HEK293 (cell line): ENCODE data around the gene S100G.

Experiments used
- CTCF ChIA-PET: fragments of 350-600 bp; formaldehyde crosslinking; extraction: SDS; loops from one replicate; lab custom pipeline; 2021; ENCODE audit warnings: antibody characterized with exemption; lab: Yijun Ruan, JAX
- POLR2A ChIA-PET: fragments of 300-600 bp; formaldehyde crosslinking; extraction: SDS; loops from one replicate; lab custom pipeline; 2020; ENCODE audit warnings: antibody characterized with exemption, inconsistent platforms; lab: Yijun Ruan, JAX
- H3K27ac ChIP-seq: fragments of 200-500 bp; sonication (Bioruptor generic); 2 replicates; pipeline ENCODE4 v1.5.1; 2014; ENCODE audit warnings: low read depth, low read length, control low read depth, inconsistent platforms; ENCODE audit errors: extremely low read depth
- H3K36me3 ChIP-seq, 2 experiments: fragments of 200-500 bp in 1 of 2; sonication (Bioruptor generic) in 1 of 2; 1 replicate in 1 of 2; 2 replicates in 1 of 2; pipeline ENCODE4 v1.5.1; 2014 to 2017; ENCODE audit warnings: inconsistent platforms in 2 of 2, low read length in 2 of 2; ENCODE audit not compliant: control insufficient read depth in 2 of 2, insufficient read depth in 1 of 2
- H3K4me1 ChIP-seq: fragments of 200-500 bp; sonication (Bioruptor generic); 2 replicates; pipeline ENCODE4 v1.5.1; 2014; ENCODE audit warnings: mild to moderate bottlenecking, low read length, inconsistent platforms; ENCODE audit not compliant: control insufficient read depth, insufficient read depth
- H3K4me3 ChIP-seq: 2 replicates; pipeline ENCODE4 v1.5.1; 2011; ENCODE audit warnings: low read depth, mild to moderate bottlenecking, control low read depth, low read length, moderate library complexity
- H3K9me3 ChIP-seq: fragments of 200-500 bp; sonication (Bioruptor generic); 2 replicates; pipeline ENCODE4 v1.5.1; 2014; ENCODE audit warnings: low read depth, low read length, inconsistent platforms; ENCODE audit not compliant: control insufficient read depth, insufficient read depth
- HOXA7 ChIP-seq: sonication (generic); formaldehyde crosslinking; IDR thresholded peaks from 2 replicates; pipeline ENCODE4 v1.8.1; 2022; ENCODE audit warnings: missing genetic modification reagents, borderline replicate concordance
- IKZF3 ChIP-seq: fragments of 450-650 bp; IDR thresholded peaks from 2 replicates; pipeline ENCODE4 v1.5.0; 2018; ENCODE audit warnings: missing biosample characterization, mild to moderate bottlenecking, missing genetic modification characterization, moderate library complexity
- SALL2 ChIP-seq: fragments of 450-650 bp; formaldehyde crosslinking; IDR thresholded peaks from 2 replicates; pipeline ENCODE4 v1.5.0; 2017; ENCODE audit warnings: missing biosample characterization, mild to moderate bottlenecking, missing genetic modification characterization, borderline replicate concordance
- WT1 ChIP-seq: fragments of 450-650 bp; formaldehyde crosslinking; IDR thresholded peaks from 2 replicates; pipeline ENCODE4 v1.5.1; 2016; ENCODE audit warnings: missing biosample characterization, missing genetic modification characterization
- ZBTB48 ChIP-seq: fragments of 450-650 bp; formaldehyde crosslinking; IDR thresholded peaks from 2 replicates; pipeline ENCODE4 v1.5.1; 2016; ENCODE audit warnings: missing biosample characterization, missing genetic modification characterization
- ZFHX2 ChIP-seq: fragments of 450-650 bp; formaldehyde crosslinking; conservative IDR thresholded peaks from 2 replicates; pipeline ENCODE4 v1.5.1; 2016; ENCODE audit warnings: missing biosample characterization, missing genetic modification characterization
- ZFP3 ChIP-seq: fragments of 450-650 bp; formaldehyde crosslinking; IDR thresholded peaks from 2 replicates; pipeline ENCODE4 v1.5.1; 2016; ENCODE audit warnings: low read depth, missing biosample characterization, missing genetic modification characterization
- ZFP69B ChIP-seq: fragments of 450-650 bp; formaldehyde crosslinking; IDR thresholded peaks from 2 replicates; pipeline ENCODE4 v1.5.1; 2016; ENCODE audit warnings: missing biosample characterization, missing genetic modification characterization
- ZNF112 ChIP-seq: fragments of 450-650 bp; formaldehyde crosslinking; IDR thresholded peaks from 2 replicates; pipeline ENCODE4 v1.5.0; 2017; ENCODE audit warnings: missing biosample characterization, missing genetic modification characterization
- ZNF140 ChIP-seq: fragments of 450-650 bp; formaldehyde crosslinking; IDR thresholded peaks from 2 replicates; pipeline ENCODE4 v1.5.1; 2016; ENCODE audit warnings: missing biosample characterization, missing genetic modification characterization
- ZNF24 ChIP-seq: fragments of 450-650 bp; formaldehyde crosslinking; IDR thresholded peaks from 2 replicates; pipeline ENCODE4 v1.5.1; 2016; ENCODE audit warnings: missing biosample characterization, missing genetic modification characterization
- ZNF350 ChIP-seq: fragments of 450-650 bp; formaldehyde crosslinking; IDR thresholded peaks from 2 replicates; pipeline ENCODE4 v1.5.0; 2017; ENCODE audit warnings: missing biosample characterization, mild to moderate bottlenecking, missing genetic modification characterization
- ZNF354C ChIP-seq: fragments of 450-650 bp; formaldehyde crosslinking; IDR thresholded peaks from 2 replicates; pipeline ENCODE4 v1.5.1; 2016; ENCODE audit warnings: missing biosample characterization, missing genetic modification characterization, low read depth, borderline replicate concordance
- ZNF366 ChIP-seq: fragments of 450-650 bp; formaldehyde crosslinking; conservative IDR thresholded peaks from 2 replicates; pipeline ENCODE4 v1.5.1; 2016; ENCODE audit warnings: missing biosample characterization, missing genetic modification characterization
- ZNF37A ChIP-seq: fragments of 450-650 bp; IDR thresholded peaks from 2 replicates; pipeline ENCODE4 v1.5.1; 2018; ENCODE audit warnings: missing biosample characterization, missing genetic modification characterization
- ZNF404 ChIP-seq: fragments of 450-650 bp; formaldehyde crosslinking; IDR thresholded peaks from 2 replicates; pipeline ENCODE4 v1.5.1; 2017; ENCODE audit warnings: missing biosample characterization, missing genetic modification characterization
- ZNF501 ChIP-seq: fragments of 450-650 bp; formaldehyde crosslinking; IDR thresholded peaks from 2 replicates; pipeline ENCODE4 v1.5.1; 2016; ENCODE audit warnings: missing biosample characterization, missing genetic modification characterization
- ZNF558 ChIP-seq: fragments of 450-650 bp; formaldehyde crosslinking; IDR thresholded peaks from 2 replicates; pipeline ENCODE4 v1.5.1; 2016; ENCODE audit warnings: missing biosample characterization, missing genetic modification characterization
- ZNF585B ChIP-seq: fragments of 450-650 bp; formaldehyde crosslinking; IDR thresholded peaks from 2 replicates; pipeline ENCODE4 v1.5.1; 2016; ENCODE audit warnings: missing biosample characterization, missing genetic modification characterization
- ZNF623 ChIP-seq: fragments of 450-650 bp; formaldehyde crosslinking; IDR thresholded peaks from 2 replicates; pipeline ENCODE4 v1.5.1; 2016; ENCODE audit warnings: missing biosample characterization, missing genetic modification characterization
- ZNF670 ChIP-seq: fragments of 450-650 bp; formaldehyde crosslinking; IDR thresholded peaks from 2 replicates; pipeline ENCODE4 v1.5.1; 2016; ENCODE audit warnings: missing biosample characterization, missing genetic modification characterization, low read depth
- ZNF768 ChIP-seq: fragments of 450-650 bp; formaldehyde crosslinking; IDR thresholded peaks from 2 replicates; pipeline ENCODE4 v1.5.1; 2018; ENCODE audit warnings: missing biosample characterization, mild to moderate bottlenecking, missing genetic modification characterization
- ZNF792 ChIP-seq: fragments of 450-650 bp; formaldehyde crosslinking; IDR thresholded peaks from 2 replicates; pipeline ENCODE4 v1.5.1; 2016; ENCODE audit warnings: missing biosample characterization, missing genetic modification characterization
- TF ChIP-seq, protein P1 (sequence below): fragments of 450-650 bp; formaldehyde crosslinking; IDR thresholded peaks from 2 replicates; pipeline ENCODE4 v1.5.1; 2016; ENCODE audit warnings: missing biosample characterization, missing genetic modification characterization
- TF ChIP-seq, protein P2 (sequence below): fragments of 450-650 bp; formaldehyde crosslinking; IDR thresholded peaks from 2 replicates; pipeline ENCODE4 v1.5.1; 2016; ENCODE audit warnings: missing biosample characterization, missing genetic modification characterization, borderline replicate concordance
- TF ChIP-seq, protein P3 (sequence below): fragments of 450-650 bp; formaldehyde crosslinking; IDR thresholded peaks from 2 replicates; pipeline ENCODE4 v1.5.1; 2017; ENCODE audit warnings: missing biosample characterization, missing genetic modification characterization
- TF ChIP-seq, protein P4 (sequence below): fragments of 450-650 bp; formaldehyde crosslinking; IDR thresholded peaks from 2 replicates; pipeline ENCODE4 v1.5.1; 2016; ENCODE audit warnings: missing biosample characterization, missing genetic modification characterization
- TF ChIP-seq, protein P5 (sequence below): fragments of 450-650 bp; formaldehyde crosslinking; IDR thresholded peaks from 2 replicates; pipeline ENCODE4 v1.5.1; 2016; ENCODE audit warnings: missing biosample characterization, missing genetic modification characterization

Gene S100G

DNA sequence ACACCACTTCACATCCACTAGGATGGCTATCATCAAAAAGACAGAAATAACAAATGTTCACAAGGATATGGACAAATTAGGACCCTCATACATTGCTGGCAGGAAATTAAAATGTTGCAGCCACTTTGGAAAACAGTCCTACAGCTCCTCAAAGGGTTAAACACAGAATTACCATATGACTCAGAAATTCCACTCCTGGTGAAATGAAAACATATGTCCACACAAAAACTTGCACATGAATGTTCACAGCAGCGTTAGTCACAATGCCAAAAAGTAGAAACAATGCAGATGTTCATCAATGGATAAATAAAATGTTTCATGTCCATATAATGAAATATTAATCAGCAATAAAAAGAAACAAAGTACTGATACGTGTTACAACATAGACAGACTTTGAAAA, 15.1 kb downstream of the S100G start:
- ChIA-PET POLR2A (no interaction called here), CTCF (no interaction called here)
- Histone ChIP-seq H3K9me3 (no peaks in the 10 kb centered on the region), H3K4me3 (no peak overlapping the region), H3K36me3 (peaks cover 12 to 35% of the 10 kb centered on the region in 2 experiments), H3K4me1 (no peaks in the 10 kb centered on the region), H3K27ac (no peak overlapping the region)
- TF ChIP-seq ZBTB48 (no peak), SALL2 (tag by site-specific recombination) (no peak), ZFP3 (tag by site-specific recombination) (no peak), ZNF350 (tag by site-specific recombination) (no peak), ZNF585B (no peak), HOXA7 (no peak), ZNF24 (tag by site-specific recombination) (no peak), ZNF501 (no peak), ZNF112 (no peak), ZNF404 (no peak), ZNF792 (tag by site-specific recombination) (no peak), ZNF623 (no peak), ZNF558 (tag by site-specific recombination) (no peak), ZNF366 (no peak), WT1 (tag by site-specific recombination) (no peak)
- TF ChIP-seq, protein P1, sequence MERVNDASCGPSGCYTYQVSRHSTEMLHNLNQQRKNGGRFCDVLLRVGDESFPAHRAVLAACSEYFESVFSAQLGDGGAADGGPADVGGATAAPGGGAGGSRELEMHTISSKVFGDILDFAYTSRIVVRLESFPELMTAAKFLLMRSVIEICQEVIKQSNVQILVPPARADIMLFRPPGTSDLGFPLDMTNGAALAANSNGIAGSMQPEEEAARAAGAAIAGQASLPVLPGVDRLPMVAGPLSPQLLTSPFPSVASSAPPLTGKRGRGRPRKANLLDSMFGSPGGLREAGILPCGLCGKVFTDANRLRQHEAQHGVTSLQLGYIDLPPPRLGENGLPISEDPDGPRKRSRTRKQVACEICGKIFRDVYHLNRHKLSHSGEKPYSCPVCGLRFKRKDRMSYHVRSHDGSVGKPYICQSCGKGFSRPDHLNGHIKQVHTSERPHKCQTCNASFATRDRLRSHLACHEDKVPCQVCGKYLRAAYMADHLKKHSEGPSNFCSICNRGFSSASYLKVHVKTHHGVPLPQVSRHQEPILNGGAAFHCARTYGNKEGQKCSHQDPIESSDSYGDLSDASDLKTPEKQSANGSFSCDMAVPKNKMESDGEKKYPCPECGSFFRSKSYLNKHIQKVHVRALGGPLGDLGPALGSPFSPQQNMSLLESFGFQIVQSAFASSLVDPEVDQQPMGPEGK (tag by site-specific recombination), result no peak
- TF ChIP-seq, protein P2, sequence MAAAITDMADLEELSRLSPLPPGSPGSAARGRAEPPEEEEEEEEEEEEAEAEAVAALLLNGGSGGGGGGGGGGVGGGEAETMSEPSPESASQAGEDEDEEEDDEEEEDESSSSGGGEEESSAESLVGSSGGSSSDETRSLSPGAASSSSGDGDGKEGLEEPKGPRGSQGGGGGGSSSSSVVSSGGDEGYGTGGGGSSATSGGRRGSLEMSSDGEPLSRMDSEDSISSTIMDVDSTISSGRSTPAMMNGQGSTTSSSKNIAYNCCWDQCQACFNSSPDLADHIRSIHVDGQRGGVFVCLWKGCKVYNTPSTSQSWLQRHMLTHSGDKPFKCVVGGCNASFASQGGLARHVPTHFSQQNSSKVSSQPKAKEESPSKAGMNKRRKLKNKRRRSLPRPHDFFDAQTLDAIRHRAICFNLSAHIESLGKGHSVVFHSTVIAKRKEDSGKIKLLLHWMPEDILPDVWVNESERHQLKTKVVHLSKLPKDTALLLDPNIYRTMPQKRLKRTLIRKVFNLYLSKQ (tag by site-specific recombination), result no peak

DNA sequence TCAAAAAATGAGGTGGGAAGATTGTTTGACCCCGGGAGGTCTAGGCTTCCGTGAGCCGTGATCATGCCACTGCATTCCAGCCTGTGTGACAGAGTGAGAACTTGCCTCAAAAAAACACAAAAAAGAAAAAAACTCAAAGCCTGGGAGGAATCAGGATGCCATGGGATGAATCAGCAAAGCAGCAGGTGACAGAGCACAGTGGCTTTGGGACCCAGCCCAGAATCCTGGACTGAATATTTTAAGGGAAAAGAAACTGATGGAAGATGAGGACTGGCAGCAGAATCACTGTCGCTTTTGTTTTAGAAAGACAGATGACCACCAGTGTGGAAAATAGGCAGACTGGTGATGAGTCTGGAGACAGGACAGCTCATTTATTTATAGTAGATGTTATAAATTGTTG, 16.6 kb downstream of the S100G start:
- H3K9me3 ChIP-seq, result no peaks in the 10 kb centered on the region
- no peak overlapping the region for H3K4me3 ChIP-seq
- POLR2A ChIA-PET, result no interaction called here
- CTCF ChIA-PET, result no interaction called here
- TF ChIP-seq ZNF768 (tag by site-specific recombination), result no peak
- TF ChIP-seq ZNF670 (tag by site-specific recombination), result no peak
- TF ChIP-seq ZNF37A (tag by site-specific recombination), result no peak
- TF ChIP-seq ZNF354C (tag by site-specific recombination), result no peak
- no peak for TF ChIP-seq IKZF3
- no peak for TF ChIP-seq ZFP69B (tag by site-specific recombination)
- no peak for TF ChIP-seq ZFHX2 (tag by site-specific recombination)
- TF ChIP-seq, protein P3, sequence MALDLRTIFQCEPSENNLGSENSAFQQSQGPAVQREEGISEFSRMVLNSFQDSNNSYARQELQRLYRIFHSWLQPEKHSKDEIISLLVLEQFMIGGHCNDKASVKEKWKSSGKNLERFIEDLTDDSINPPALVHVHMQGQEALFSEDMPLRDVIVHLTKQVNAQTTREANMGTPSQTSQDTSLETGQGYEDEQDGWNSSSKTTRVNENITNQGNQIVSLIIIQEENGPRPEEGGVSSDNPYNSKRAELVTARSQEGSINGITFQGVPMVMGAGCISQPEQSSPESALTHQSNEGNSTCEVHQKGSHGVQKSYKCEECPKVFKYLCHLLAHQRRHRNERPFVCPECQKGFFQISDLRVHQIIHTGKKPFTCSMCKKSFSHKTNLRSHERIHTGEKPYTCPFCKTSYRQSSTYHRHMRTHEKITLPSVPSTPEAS, result no peak
- TF ChIP-seq, protein P4, sequence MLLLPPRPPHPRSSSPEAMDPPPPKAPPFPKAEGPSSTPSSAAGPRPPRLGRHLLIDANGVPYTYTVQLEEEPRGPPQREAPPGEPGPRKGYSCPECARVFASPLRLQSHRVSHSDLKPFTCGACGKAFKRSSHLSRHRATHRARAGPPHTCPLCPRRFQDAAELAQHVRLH, result no peak
- no peak for TF ChIP-seq ZNF140 (tag by site-specific recombination)
- TF ChIP-seq, protein P5, sequence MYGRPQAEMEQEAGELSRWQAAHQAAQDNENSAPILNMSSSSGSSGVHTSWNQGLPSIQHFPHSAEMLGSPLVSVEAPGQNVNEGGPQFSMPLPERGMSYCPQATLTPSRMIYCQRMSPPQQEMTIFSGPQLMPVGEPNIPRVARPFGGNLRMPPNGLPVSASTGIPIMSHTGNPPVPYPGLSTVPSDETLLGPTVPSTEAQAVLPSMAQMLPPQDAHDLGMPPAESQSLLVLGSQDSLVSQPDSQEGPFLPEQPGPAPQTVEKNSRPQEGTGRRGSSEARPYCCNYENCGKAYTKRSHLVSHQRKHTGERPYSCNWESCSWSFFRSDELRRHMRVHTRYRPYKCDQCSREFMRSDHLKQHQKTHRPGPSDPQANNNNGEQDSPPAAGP (tag by site-specific recombination), result no peak
- no peak for TF ChIP-seq WT1 (tag by site-specific recombination)
- peaks cover 12 to 35% of the 10 kb centered on the region in 2 experiments for H3K36me3 ChIP-seq
- H3K27ac ChIP-seq, result no peak overlapping the region
- H3K4me1 ChIP-seq, result no peaks in the 10 kb centered on the region
